Activated T-helper 1 cell treated with Interleukin-2 at 50 U/mL for 16 hours (primary cell): ENCODE data around the gene KRT222.
A peak's percentile ranks its signal among the peaks of the same experiment; 100 is the strongest.

Source experiments
- DNase-seq: peaks from one replicate; pipeline ENCODE4 v3.0.0-alpha.2; 2020; ENCODE audit warnings: low read depth

KRT222 gene

DNA sequence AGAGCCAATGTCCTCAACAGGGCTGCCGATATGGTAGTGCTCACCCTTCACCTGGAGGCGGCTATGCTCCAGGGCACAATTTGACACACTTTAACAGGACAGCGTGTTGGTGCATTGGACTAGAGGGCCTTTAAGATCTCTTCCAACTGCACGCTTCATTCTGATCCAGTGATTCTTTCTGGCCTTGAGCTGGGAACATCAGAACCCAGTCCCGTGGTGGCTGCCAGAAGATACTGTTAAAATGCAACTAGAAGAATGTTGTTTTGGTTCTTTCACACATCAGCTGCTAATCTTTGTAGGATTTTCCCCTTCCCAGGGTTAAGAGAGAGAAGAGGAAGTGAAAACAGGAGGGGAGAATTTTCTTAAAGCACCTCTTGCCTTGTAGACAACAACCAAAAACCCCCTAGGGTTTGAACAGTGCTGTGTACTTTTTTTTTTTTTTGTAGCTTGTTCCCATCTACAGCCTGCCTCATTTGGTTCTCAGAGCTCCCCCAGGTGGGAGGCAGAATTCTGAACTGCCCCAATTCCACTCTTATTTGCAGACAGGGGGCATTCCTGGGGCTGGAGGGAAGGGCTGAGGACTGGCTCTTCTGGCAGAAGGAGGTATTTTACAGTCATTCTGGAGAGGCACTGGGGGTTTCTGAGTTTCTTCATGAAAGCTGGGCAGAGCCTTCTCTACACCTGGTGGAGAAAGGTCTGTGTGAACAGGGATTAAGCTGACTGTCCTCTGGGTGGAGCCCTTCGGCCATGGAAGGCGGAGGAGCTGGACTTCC, 49.7 kb downstream of the KRT222 start:
- DNase-seq: no peak

DNA sequence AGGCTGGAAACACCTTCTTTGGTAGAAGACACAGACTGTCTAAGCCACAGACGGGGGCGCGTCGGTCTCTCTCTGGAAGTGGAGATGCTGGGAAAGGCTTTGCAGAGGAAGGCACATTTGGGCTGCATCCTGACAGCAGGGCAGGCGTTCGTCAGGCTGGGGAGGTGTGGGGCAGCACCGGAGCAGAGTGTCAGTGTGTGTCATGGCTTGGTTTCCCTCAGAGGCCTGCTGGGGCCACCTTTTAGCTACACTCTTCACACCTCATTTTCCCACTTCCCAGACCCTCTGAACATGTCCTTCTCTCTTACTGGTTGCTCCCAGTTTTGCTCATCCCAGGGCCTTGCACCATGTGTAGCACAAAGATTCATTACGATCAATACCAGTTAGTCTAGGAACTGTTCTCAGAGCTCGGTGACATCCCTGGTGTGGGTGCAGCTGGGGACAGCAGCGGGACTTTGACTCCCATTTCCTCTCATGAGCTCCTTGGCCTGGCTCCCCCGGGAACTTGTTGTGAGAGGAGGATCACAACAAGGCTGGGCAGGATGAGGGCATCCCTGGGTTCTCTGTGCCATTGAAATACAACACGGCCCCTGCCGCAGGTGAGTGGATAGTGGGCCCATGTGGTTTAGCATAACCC, 50.4 kb downstream of the KRT222 start:
- DNase-seq: no peak

DNA sequence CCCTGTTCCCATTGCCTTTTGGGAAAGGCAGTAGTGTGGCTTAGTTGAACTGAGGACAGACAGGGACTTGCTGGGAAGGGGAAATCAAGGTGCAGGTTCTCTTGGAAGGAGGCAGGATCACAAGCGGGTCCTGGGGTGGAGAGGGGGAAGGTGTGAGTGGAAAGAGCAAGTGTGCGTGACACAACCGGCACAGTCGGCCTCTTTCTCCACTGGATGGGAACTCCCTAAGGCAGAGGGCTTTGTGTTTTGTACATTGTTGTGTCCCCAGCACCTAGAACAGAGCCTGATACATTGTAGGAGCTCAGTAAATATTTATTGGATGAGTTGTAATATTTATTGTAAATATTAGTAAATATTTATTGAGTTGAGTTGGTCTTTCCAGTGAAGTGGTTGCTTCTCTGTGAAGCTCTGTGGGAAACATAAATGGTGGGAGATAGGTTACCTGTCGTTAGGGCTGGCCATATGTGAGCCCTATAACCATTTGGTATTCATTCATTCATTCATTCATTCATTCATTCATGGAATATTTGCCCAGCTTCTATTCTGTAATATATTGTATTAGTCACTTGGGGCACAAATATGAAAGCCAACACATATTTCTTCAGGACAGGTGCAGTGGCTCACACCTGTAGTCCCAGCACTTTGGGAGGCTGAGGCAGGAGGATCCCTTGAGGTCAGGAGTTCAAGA, 51.4 kb downstream of the KRT222 start:
- no peak for DNase-seq

DNA sequence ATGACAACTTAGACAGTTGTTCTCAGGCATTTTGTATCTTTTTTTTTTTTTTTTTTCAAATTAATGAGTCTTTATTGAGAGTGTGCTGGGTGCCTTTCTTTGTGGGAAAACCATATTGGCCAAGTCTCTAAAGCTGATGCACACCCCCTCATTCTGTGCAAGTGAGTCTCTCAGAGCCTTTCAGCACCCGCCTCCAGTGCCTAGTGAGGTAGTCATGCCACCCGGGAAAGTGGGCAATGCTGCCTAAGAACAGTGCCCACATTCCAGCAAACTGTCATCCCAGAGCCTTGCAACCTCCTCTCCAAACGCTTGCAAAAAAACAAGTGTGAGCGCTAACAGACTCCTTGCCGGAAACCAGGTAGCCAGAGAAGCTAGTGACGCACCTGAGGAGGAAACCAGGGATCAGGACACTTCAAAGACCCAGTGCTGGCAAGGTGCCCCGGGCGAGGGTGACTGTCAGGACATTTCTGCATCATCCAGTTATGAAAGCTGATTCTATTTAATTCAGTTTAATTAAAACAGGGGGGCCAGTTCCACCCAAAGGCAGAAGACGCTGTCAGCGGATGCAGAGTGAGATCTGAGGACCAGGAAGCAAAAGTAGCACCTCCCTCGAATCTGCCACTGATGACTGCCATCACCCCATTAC, 52.3 kb downstream of the KRT222 start:
- DNase-seq: peak; percentile 73

DNA sequence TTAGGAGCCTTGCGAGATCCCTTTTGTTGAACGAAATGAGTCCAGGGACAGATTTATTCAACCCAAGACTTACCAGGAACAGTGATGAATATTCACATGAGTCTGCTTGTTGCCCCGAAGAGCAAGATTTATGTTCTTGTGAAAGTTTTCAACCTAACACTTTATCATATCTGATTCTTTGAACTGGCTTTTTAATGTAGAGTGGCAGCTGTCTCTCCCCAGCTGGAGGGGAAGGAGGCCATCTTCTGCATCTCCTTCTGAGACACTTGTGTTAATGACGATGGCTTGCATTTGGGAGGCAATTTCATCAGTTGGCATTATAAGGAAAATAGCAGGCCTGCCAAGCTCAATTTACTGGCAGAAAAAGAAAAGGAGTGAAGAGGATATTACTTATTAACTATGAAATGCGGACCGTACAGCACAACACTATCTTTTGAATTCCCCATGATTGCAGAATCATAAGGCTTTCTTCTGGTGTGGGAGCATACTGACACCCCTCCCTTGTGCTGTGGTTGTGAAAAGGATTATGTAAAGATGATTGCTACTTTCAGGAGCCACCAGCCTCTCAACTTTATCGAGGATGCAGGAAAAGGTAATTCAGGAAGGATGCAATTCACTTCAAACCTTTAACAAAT, 53.0 kb downstream of the KRT222 start:
- no peak for DNase-seq

DNA sequence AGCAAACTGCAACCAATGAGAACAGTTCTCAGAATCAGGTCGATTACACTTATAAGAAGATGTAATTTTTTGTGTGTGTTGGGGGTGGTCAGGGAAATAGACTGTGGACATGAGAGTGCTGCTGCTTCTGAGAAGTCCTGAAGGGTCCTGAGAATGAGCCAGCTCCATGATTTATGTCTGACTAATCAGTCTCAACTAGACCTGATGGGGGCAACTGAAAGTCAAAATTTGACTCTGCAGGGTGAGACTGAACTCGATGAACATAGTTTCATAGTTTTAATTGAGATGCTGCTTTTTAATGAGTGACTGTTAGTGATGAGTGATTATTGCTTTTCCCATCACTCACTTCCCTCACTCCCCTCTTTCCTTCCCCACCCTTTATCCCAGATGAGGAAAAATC, 54.6 kb downstream of the KRT222 start:
- no peak for DNase-seq

DNA sequence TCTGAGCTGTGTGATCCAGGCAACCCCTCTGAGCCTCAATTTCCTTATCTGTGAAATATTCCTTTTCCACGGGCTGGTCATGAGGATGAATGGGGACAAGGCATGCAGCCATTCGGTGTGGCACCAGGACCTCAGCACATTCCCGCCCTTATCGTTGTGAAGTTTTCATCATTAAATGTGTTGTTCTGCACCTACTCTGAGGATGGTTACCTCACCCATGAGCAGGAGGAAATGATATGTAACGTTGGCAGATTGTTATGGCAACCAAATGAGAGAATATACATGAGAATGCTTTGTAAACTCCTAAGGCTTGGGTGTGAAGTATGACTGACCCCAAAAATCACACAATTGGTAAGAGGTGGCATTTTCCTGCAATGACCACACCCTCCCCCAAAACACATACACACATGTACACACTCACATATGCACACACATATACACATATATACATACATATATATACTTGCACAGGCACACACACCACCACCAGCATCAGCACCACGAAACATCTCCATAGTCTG, 56.9 kb downstream of the KRT222 start:
- DNase-seq: no peak

DNA sequence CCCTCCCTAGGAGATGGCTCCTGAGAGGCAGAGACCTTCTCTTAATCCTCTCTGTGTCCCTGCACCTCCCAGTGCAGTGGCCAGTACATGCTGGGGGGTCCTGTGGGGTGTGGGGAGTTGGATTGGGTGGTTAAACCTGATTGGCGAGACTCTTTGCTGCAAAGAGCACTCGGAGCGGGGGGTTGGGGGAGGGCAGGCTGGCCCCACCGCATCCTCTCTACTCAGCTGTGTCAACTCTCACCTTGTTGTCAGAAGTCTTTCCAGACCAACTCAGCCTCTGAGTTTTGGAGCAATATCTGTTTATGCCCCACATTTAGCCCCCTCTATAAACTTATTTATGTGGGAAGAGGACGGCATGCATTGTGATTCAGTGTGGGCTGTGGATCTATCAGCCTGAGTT, 57.3 kb downstream of the KRT222 start:
- DNase-seq: no peak

DNA sequence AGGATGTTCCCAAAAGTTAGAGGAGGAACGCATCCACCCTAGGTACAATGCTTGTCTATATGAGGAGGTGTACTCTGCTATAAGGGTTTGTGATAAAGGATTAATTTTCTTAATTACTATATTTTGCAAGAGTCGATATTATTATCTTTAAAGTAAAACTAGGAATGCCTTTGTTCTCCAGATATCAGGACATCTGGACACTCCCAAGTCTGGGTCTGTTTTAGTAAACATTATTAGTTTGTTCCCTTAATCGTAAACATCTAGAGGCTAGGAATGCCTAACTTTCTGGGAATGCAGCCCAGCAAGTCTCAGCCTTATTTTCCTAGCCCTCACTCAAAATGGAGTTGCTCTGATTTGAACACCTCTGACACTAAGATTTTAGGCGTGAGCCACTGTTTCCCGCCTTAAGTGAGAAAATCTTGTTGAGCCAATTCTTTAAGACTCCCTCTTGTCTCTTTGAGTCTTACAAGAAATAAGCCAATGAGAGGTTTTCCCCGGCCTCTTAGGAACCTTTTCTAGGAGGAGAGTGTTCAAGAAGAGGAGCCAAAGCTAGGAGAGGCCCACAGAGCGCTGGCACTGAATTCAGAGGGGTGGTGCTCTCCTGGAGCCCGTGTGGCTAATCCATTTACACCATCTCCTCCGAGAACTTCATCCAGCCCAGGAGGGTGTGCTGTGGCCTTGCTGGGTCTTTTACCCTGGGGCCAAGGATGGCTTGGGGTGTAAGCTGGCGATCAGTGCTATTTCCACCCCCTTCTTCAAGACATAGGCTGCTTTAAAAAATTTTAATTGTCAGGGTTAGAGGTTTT, 58.2 kb downstream of the KRT222 start:
- no peak for DNase-seq

DNA sequence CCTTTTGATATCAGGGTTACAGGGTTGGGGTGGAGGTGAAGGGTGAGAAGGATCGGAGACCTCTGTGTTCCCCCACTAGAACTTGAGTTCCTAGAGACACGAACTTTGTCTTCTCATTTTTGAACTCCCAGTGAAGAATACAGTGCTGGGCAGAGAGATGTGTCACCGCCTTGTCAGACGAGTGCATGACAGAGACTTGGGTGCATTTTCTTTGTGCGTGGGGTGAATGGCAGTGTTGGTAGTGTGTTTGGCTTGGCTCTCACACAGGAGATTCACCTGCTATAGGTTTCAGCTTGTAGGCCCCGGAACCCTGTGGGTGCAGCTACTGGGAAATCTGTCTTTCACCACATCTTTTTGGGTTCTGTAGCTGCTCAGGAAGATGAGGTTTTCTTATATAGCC, 59.7 kb downstream of the KRT222 start:
- peak; percentile 60 for DNase-seq
